Transverse colon (tissue), 4 donors: Measurements from ENCODE around the gene STRIP1.

Experiments
- POLR2A ChIP-seq: fragments of 450-650 bp; IDR thresholded peaks from one replicate; pipeline ENCODE4 v1.6.1; 2016; ENCODE audit warnings: antibody characterized with exemption, mild to moderate bottlenecking, moderate library complexity
- POLR2AphosphoS5 ChIP-seq, 3 donors: sonication (generic); formaldehyde crosslinking; IDR thresholded peaks; one replicate each; pipeline ENCODE4 v1.6.1; 2016; ENCODE audit warnings: antibody characterized with exemption in 3 of 3
- TF ChIP-seq, protein P1 (sequence below), 5 experiments: fragments of 200-600 bp in 3 of 5; fragments of 450-650 bp in 2 of 5; sonication (generic) in 3 of 5; IDR thresholded peaks; 1 replicate in 2 of 5; 2 replicates in 3 of 5; pipeline ENCODE4 v1.5.1; 2016 to 2017; ENCODE audit warnings: antibody characterized with exemption in 5 of 5, inconsistent platforms in 3 of 5, mild to moderate bottlenecking in 2 of 5, moderate library complexity in 1 of 5

DNA sequence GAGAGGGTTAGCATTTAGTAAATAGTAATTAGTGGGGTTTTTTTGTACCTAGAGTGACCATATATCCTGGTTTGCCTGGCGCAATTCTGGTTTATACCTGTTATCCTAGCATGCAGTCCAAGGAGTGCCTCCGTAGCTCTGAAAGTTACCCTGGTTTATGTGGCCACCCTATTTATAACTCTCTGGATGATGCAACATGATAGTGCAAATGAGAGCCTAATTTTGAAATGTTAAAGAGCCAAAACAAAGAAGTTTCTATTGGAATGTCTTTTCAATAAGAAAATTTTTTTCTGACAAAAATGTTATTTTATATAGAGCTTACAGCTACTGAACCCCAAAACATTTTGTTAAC, 44.1 kb upstream of the STRIP1 start:
- no peak for TF ChIP-seq POLR2A
- TF ChIP-seq, protein P1, sequence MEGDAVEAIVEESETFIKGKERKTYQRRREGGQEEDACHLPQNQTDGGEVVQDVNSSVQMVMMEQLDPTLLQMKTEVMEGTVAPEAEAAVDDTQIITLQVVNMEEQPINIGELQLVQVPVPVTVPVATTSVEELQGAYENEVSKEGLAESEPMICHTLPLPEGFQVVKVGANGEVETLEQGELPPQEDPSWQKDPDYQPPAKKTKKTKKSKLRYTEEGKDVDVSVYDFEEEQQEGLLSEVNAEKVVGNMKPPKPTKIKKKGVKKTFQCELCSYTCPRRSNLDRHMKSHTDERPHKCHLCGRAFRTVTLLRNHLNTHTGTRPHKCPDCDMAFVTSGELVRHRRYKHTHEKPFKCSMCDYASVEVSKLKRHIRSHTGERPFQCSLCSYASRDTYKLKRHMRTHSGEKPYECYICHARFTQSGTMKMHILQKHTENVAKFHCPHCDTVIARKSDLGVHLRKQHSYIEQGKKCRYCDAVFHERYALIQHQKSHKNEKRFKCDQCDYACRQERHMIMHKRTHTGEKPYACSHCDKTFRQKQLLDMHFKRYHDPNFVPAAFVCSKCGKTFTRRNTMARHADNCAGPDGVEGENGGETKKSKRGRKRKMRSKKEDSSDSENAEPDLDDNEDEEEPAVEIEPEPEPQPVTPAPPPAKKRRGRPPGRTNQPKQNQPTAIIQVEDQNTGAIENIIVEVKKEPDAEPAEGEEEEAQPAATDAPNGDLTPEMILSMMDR (IDR thresholded peaks at IDR 0.05) = no peak
- TF ChIP-seq POLR2AphosphoS5 (IDR thresholded peaks at IDR 0.05) = no peak
